Uterus (tissue), 4 donors: ENCODE measurements around the gene TBC1D14. TPM values are rescaled to one million over a fixed set of nuclear protein-coding genes. Genes with fewer than 3 reads are reported as not detected.

Experiments
- DNase-seq, 2 donors: peaks; one replicate each; pipeline ENCODE4 v3.0.0-alpha.2; 2019 to 2020
- H3K27ac ChIP-seq, 2 donors: fragments of 200-600 bp; sonication (generic); 1 replicate in 1 of 2; 2 replicates in 1 of 2; pipeline ENCODE4 v1.5.1; 2016 to 2018
- H3K27me3 ChIP-seq, 2 donors: fragments of 200-600 bp; sonication (generic); one replicate each; pipeline ENCODE4 v1.5.1; 2018 to 2019; ENCODE audit warnings: control low read depth in 1 of 2
- H3K36me3 ChIP-seq, 2 donors: fragments of 200-600 bp; sonication (generic); one replicate each; pipeline ENCODE4 v1.5.1; 2019; ENCODE audit warnings: control low read depth in 1 of 2
- H3K4me1 ChIP-seq, 2 donors: fragments of 200-600 bp; sonication (generic); one replicate each; pipeline ENCODE4 v1.5.1; 2018 to 2019; ENCODE audit warnings: control low read depth in 1 of 2
- H3K4me3 ChIP-seq, 2 donors: fragments of 200-600 bp; sonication (generic); 1 replicate in 1 of 2; 2 replicates in 1 of 2; pipeline ENCODE4 v1.5.1; 2018 to 2019; ENCODE audit warnings: mild to moderate bottlenecking in 1 of 2
- H3K9me3 ChIP-seq, 2 donors: fragments of 200-600 bp; sonication (generic); one replicate each; pipeline ENCODE4 v1.5.1; 2019; ENCODE audit warnings: control low read depth in 1 of 2
- POLR2A ChIP-seq, 2 donors: fragments of 450-650 bp; IDR thresholded peaks; one replicate each; pipeline ENCODE4 v1.6.1; 2016; ENCODE audit warnings: antibody characterized with exemption in 2 of 2, mild to moderate bottlenecking in 1 of 2, moderate library complexity in 1 of 2
- intact Hi-C: fragments of 100-400 bp; cut with DNase I; formaldehyde crosslinking; loops from one replicate; pipeline ENCODE4 v1.15.1; 2023; ENCODE audit warnings: low total_unique reads
- total RNA-seq, 4 donors: library from RNA; depleted of rRNA in 3 of 4; stranded (reverse); fragments of >200 nt in 3 of 4; gene quantifications; one replicate each; pipeline versions ENCODE4 v1.1.0 to v1.2.4, GENCODE V29; 2014 to 2023
- TF ChIP-seq, protein P1 (sequence below), 4 experiments: fragments of 200-600 bp in 2 of 4; fragments of 450-650 bp in 2 of 4; sonication (generic) in 2 of 4; IDR thresholded peaks; one replicate each; pipeline ENCODE4 v1.5.1; 2016 to 2019; ENCODE audit warnings: antibody characterized with exemption in 4 of 4, mild to moderate bottlenecking in 2 of 4, moderate library complexity in 1 of 4
- donor health status: DM: yes; HTN: yes; CAD: no.

TBC1D14 gene
- total RNA-seq, 4 donors from 2014 or later: 16.9 to 61.2 (median 28.1) TPM

DNA sequence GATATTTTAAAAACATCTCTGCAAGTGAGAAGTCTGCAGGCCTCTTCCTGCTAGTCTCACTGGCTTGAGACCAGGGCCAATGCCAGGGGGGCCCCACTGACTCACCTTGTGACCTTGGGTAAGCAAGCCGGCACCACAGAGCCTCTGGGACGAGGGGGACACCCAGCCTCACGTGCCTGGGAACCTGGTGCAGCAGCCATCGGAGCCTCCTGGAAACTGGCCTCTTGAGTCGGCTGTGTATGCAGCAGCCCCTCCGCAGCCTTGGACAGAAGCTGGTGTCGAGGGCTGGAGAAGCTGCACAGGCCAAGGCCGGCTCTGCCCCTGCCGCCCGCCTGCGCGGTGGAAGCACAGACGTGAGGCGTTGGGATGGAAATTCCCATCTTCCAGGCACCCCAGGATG is 142.3 kb downstream of the TBC1D14 start:
- no peaks in the 10 kb centered on the region for H3K36me3 ChIP-seq

DNA sequence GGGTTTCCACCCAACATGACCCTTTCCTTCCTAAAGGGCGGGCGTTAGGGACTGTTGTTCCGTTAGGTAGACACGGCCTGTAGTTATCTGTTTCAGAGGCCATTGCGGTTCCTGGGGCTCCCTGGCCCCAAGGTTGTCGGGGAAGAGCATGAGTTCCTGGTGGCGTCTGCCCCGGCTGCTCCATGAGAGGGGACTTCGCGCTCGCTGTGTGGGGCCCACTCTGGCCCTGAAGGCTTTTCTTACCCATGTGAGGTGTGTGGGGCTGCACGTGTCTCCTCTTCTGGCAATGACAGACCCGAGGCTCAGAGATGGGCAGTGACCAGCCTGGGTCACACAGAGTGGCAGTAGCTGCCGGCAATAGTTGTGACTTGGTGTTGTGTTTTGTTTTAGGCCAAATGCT is 142.7 kb downstream of the TBC1D14 start:
- Histone ChIP-seq H3K4me3 (no peak overlapping the region), H3K9me3 (no peaks in the 10 kb centered on the region), H3K27ac (no peak overlapping the region), H3K36me3 (no peaks in the 10 kb centered on the region), H3K27me3 (no peaks in the 10 kb centered on the region), H3K4me1 (peaks cover 0 to 16% of the 10 kb centered on the region in 2 donors)
- intact Hi-C loops: no loop called here
- DNase-seq: no peak
- no peak for TF ChIP-seq POLR2A (IDR thresholded peaks at IDR 0.05)
- TF ChIP-seq, protein P1, sequence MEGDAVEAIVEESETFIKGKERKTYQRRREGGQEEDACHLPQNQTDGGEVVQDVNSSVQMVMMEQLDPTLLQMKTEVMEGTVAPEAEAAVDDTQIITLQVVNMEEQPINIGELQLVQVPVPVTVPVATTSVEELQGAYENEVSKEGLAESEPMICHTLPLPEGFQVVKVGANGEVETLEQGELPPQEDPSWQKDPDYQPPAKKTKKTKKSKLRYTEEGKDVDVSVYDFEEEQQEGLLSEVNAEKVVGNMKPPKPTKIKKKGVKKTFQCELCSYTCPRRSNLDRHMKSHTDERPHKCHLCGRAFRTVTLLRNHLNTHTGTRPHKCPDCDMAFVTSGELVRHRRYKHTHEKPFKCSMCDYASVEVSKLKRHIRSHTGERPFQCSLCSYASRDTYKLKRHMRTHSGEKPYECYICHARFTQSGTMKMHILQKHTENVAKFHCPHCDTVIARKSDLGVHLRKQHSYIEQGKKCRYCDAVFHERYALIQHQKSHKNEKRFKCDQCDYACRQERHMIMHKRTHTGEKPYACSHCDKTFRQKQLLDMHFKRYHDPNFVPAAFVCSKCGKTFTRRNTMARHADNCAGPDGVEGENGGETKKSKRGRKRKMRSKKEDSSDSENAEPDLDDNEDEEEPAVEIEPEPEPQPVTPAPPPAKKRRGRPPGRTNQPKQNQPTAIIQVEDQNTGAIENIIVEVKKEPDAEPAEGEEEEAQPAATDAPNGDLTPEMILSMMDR (IDR thresholded peaks at IDR 0.05): no peak

More for the DNA sequence above, 142.3 kb downstream of the TBC1D14 start:
- Histone ChIP-seq H3K4me1 (peaks cover 0 to 16% of the 10 kb centered on the region in 2 donors), H3K4me3 (no peak overlapping the region), H3K27me3 (no peaks in the 10 kb centered on the region), H3K9me3 (no peaks in the 10 kb centered on the region), H3K27ac (no peak overlapping the region)
- no peak for DNase-seq
- TF ChIP-seq, protein P1 (IDR thresholded peaks at IDR 0.05): no peak
- TF ChIP-seq POLR2A (IDR thresholded peaks at IDR 0.05): no peak
- intact Hi-C loops: no loop called here

DNA sequence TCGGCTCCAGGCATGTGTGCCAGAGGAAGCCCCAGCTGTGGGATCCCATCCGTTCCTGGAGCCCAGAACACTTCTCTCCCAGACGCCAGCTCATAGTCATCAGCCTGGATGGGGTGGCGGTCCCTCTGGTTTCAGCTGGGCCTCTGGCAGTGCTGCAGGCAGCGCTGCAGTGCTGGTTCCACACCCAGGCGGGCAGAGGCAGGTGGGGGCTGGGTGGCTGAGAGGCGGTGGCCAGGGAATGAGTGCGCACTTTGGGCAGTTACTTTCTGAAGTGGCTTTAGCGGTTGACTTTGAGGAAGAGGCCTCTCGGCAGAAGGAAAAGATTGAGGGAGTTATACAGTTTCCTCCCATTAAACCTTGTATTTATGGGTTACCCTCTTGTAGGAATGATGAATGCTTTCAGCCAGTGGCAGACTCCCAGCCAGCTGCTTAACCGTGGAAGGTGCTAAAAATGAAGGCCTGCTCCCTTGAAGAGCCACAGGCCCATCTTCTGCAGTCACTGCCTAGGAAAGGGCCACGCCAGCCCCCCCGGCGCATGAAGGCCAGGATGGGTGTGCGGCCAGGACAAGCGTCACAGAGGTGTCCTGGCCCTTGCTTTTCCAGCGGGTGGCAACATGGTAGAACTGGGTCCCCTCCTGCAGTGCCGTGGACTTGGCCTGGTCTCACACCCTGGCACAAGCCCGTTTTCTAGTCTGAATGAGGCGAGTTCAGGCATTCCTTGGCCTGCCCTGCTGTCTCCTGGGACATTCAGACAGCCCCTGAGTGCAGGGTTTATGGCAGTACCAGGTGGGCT is 143.5 kb downstream of the TBC1D14 start:
- H3K27me3 ChIP-seq: no peaks in the 10 kb centered on the region
- peak overlapping the region; percentile 43 to 52 for H3K27ac ChIP-seq
- TF ChIP-seq, protein P1 (IDR thresholded peaks at IDR 0.05): no peak
- no peak for TF ChIP-seq POLR2A (IDR thresholded peaks at IDR 0.05)
- intact Hi-C loops: no loop called here
- DNase-seq: no peak
- no peaks in the 10 kb centered on the region for H3K9me3 ChIP-seq
- no peaks in the 10 kb centered on the region for H3K36me3 ChIP-seq
- H3K4me3 ChIP-seq: no peak overlapping the region
- peaks cover 0 to 16% of the 10 kb centered on the region in 2 donors for H3K4me1 ChIP-seq

DNA sequence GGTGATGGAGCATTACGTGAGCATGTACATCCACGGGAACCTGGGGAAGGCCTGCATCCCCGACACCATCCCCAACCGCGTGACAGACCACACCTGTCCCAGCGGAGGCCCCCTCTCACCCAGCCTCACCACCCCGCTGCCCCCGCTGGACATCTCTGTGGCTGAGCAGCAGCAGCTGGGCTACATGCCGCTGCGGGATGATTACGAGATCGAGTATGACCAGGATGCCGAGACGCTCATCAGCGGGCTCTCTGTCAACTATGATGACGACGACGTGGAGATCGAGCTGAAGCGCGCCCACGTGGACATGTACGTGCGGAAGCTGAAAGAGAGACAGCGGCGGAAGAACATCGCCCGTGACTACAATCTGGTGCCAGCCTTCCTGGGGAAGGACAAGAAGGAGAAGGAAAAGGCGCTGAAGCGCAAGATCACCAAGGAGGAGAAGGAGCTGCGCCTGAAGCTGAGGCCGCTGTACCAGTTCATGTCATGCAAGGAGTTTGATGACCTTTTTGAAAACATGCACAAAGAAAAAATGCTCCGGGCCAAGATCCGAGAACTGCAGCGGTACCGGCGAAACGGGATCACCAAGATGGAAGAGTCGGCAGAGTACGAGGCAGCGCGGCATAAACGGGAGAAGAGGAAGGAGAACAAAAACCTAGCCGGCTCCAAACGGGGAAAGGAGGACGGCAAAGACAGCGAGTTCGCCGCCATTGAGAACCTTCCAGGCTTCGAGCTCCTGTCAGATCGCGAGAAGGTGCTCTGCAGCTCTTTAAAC is 144.7 kb downstream of the TBC1D14 start:
- Histone ChIP-seq H3K9me3 (no peaks in the 10 kb centered on the region), H3K4me3 (no peak overlapping the region), H3K36me3 (no peaks in the 10 kb centered on the region), H3K27ac (no peak overlapping the region), H3K4me1 (peaks cover 0 to 16% of the 10 kb centered on the region in 2 donors), H3K27me3 (no peaks in the 10 kb centered on the region)
- TF ChIP-seq, protein P1 (IDR thresholded peaks at IDR 0.05): no peak
- TF ChIP-seq POLR2A (IDR thresholded peaks at IDR 0.05): no peak
- DNase-seq: no peak
- intact Hi-C loops: no loop called here
